GM21447 (cell line): ENCODE measurements around the gene B3GALT4.
A peak's percentile ranks its signal among the peaks of the same experiment; 100 is the strongest.

ENCODE experiments used
- ATAC-seq: cut with Tn5 transposase; IDR thresholded peaks from one replicate; pipeline ENCODE4 v1.9.1; 2021; ENCODE audit not compliant: unreplicated experiment

The B3GALT4 gene

DNA sequence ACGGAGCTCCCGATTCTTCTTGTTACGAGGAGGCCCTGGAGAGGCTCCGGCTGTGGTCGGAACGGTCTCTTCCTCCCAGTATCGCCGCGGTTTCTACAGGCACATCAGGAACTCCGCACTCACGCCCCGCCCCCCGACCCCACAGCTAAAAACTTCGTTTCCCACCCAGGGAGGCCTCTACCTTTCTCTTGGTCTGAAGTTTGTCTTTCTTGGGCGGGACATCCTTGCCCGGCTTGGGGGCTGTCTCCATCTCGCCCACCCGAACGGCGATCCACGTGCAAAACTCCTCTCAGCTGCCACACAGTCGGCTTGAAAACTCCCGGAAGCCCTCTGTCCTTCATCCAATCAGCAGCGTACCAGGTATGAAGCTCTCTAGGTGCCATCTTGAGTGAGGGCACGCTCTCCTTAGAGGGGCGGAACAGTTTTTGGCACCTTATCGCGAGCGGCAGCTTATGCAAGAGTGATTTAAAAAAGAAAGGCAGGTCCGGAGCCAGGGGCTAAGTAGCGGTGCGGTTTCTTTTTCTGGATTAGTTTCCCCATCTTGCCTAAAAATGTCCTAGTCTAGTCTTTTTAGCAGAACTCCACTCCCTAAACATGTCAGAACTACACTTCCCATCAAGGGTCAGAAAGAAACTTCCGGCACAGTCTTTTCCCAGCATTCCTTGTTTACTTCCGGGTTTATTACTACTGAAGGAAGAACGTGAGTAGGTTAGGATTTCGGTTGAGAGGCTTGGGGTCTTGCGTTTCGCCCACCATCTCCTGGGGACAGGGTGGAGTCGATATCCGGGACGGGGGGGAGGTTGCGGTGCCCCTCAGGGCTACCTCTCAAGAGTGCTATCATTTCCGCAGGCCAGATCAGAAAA, 12.2 kb downstream of the B3GALT4 start, which contains the start of the genes PFDN6 and WDR46:
Gene PFDN6 (plus strand): TSS at position 681 of the 863 bp plus-strand sequence. CDS start 256 bp downstream, outside the sequence.
Gene WDR46 (minus strand): TSS at position 319 of the 863 bp plus-strand sequence. CDS start 69 bp downstream, at position 250.
- peak; percentile 86 for ATAC-seq

DNA sequence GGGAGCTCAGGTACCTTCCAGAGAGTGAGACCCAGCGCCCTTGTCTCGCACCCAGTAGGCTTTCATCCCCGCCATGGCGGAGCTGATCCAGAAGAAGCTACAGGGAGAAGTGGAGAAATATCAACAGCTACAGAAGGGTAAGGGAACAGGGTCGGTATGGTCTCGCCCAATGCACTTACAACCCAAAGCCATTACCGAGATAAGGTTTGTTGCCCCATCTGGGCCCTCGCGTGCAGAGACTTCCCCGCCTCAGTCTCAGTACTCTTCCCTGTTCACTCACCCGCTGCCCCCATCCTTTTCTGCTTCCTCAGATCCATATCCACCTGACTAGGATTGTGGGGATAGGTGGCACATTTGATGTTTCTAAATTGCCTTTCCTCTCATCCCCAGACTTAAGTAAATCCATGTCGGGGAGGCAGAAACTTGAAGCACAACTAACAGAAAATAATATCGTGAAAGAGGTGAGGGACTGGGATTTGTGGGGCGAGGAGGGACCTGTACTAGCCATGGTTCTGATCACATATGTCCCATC, 12.9 kb downstream of the B3GALT4 start:
- ATAC-seq = no peak

DNA sequence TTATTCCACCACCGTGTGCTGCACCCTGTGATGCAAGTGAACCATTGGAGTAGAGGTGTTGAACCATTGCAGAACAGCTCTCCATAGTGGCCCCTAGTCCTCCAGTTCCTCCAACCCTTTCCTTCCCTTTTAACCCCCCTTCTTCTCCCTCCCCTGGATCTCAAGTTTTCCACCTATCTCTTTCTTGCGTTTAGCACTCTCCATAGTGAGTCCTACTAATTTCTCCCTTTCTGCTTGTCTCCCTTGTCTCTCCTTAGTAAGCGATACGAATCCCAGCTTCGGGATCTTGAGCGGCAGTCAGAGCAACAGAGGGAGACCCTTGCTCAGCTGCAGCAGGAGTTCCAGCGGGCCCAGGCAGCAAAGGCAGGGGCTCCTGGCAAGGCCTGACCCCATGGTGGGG, 13.5 kb downstream of the B3GALT4 start:
- ATAC-seq = no peak

DNA sequence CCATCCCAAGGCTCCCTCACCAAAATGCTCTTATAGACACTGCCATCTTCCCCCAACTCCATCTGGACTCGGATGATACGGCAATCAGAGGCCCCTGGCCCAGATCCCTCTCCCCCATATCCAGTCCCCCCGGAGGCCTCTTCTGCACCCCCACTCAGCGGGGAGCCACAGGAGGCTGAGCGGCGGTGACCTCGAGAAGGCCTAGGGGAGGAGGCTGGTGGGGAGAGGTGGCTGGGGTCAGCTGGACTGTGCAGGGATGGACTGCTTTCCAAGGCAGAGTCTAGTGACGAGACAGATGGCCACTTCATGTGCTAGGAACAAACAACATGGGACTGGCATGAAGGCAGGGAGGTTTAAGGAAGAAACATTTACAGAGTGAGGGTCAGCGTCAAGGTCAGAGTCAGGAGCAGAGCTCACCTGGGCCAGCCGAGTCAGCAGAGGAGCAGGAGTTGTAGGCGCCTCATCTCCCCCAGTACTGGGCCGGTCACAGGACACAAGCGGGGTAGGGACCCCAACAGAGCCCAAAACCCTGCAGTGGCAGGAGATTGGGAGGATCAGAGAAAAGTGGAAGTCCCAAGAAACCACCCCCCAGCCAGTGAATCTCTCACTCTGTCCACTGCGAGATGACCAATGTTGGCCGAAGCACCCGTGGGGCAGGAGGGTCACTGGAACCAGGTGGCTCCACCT, 16.2 kb downstream of the B3GALT4 start:
- no peak for ATAC-seq

DNA sequence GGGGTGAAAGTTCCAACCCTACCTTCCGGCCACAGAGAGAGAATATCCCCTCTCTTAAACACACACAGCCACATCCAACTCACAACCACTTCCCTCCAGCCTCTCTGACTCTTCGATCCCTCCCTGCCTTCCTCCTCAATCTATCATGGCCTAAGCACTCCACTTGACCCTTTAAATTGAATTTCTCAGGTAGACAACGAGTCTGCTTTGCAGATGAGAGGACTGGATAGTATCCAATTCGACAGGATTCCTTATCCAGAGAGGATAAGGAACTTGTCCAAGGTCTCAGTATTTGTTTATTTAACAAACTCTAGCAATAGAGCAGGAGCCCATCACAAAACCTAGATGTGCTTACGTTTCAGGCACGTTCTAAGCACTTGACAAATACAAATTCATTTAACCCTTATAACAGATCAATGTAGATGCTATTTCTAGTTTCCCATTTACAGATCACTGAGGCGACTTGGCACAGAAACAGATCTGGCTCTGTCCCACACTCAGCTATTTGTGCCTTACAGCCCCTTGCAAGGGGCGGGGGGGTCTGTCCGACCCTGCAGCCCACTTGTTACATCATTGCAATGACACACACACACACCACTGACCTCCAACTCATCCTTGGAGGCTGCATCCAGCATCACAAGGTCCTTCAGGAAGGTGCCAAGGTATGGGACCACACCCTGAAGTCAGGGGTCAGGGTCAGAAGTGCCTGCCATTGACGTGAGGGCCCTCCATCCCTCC, 17.3 kb downstream of the B3GALT4 start:
- ATAC-seq = no peak

DNA sequence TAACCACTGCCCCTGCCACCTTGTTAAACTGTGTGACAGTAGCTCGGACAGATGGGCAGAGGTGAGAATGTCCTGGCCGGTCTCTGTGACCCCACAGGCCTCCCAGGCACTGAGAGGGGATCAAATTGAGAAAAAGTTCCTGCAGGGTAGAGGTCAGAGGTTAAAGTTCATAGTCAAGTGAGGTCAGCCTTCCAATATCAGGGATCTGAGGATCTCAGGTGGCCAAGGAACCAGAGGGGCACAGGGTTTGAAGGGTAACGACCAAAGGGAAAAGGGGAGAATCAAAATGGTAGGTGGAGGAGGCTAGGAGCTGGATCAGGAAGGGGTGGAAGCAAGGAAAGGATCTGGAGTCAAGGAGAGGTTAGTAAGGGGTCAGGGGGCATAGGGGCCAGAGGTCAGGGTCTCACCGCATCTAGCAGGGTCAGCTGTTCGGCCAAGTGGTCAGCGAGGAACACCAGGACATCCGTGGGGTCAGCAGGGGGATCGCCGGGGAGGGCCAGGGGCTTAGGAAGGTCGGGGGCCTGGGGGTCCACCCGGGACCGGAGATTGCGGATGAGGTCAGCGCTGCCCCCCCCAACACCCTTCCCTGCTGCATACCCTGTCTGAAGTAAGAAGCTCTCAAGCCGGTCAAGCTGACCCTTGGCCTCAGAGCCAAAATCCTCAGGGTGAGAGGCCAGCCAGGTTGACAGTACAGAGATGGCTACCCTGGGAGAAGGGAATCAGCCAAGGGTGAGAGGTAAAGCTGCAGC, 18.9 kb downstream of the B3GALT4 start:
- no peak for ATAC-seq

DNA sequence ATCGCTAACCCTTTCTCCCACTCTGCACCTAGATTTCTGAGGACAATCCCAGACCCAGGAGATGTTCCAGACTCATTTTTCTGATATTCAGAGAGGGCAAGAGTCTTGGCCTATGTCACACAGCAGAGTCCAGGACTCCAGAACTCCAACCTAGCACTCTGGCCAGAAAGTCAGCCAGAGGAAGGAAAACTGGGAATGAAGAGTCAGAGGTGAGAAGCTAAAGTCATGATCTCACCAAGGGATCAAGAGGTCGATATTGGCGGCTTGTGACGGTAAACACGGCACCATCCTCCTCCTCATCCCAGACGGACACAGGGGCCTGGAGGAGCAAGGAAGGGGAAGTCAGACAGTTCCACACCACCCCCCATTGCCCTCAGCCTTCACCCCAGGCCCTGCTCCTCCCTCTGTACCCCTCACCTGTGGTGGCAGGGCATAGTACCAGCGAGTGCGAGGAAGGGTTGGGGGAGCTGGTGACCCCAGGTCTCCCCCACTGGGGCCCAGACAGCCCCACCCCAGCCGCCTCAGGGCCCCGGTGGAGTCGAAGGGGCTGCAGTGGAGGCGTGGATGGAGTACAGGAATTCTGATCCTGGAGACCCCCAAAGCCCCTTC, 20.0 kb downstream of the B3GALT4 start:
- ATAC-seq = no peak

DNA sequence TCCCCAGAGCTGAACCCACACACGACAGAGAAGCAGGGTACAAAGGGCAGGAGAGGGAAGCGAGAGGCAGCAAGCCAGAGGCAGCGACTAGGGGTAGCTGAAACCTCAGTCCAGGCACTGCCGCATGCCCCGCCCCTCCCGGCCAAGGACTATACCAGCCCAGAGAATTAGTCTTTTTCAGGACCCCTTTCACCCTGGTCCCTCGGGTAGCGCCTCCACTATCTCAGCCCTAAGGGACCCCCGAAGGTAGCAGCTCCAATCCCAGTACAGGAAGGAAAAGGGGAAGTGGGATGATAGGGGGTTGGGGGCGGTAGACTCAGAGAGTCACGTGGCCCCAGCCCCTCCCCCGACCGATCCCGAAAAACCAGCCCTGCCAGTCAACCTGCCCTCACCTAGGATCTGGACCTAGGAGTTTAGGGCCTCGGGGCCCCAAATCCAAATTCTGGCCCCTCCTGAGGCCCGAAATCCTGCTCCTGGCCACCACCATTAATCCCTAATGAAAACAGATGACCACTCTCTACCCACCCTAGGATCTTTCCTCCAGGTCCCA, 20.6 kb downstream of the B3GALT4 start:
- ATAC-seq = no peak

DNA sequence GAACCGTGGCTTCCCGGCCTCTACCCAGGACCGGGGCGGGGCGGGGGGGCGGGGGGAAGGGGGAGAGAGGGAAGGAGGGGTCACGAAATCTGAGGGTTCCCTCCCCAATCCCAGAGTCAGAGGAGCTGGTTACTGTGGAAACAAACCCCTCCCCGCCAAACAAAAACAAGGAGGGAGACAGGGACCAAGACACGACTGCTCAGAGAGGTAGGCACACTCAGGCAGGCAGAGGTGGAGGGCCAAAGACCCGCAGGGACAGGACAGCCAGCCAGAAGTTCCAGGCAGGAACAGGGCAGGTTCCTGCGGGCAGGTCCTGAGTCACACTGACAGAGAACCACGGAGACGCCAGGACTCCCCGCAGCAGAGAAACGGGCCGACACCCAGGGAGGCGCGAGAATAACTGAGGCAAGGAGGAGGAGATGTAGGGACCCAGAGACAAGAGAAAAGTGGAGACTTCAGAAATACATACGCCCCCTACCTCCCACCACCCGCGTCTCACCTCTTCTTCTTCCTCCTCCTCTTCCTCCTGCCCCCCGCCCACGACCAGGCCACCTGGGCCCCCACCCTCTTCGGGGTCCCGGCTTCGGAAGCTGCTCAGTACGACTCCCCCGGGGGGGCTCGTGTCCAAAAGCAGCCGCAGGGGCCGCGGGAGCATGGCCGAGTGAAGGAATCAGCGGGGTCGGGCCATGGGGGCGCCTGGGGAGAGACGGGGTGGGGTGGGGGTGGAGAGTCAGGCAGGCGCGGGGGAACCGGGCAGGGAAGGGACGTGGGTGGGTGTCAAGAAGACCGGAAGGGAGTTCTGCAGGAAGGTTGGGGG, 21.2 kb downstream of the B3GALT4 start:
- ATAC-seq = no peak

DNA sequence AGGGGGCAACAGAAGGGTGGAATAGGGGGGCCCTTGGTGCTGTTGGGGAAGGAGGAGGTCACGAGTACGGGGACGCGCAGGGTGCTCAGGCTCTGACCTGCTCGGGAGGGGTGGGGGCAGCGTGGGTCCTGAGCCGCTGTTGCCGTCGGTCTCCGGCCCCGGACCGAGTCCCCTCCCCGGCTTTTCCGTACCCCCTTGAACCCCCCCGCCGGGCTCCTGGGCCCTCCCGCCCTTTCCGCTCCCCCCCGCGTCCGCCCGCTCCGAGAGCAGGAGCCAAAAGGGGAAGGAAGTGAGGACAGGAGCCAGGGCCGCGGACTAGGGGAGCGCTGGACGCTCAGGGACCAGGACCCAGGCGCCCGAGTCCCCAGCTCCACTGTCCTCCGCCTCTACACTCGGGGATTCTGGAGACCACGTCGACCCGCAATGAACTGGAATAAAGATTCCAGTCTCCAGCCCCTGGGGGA, 21.9 kb downstream of the B3GALT4 start, which contains the start of gene RGL2:
Gene RGL2 (minus strand): TSS at position 170 of the 464 bp plus-strand sequence. CDS start 332 bp downstream, outside the sequence.
- ATAC-seq = peak; percentile 12

DNA sequence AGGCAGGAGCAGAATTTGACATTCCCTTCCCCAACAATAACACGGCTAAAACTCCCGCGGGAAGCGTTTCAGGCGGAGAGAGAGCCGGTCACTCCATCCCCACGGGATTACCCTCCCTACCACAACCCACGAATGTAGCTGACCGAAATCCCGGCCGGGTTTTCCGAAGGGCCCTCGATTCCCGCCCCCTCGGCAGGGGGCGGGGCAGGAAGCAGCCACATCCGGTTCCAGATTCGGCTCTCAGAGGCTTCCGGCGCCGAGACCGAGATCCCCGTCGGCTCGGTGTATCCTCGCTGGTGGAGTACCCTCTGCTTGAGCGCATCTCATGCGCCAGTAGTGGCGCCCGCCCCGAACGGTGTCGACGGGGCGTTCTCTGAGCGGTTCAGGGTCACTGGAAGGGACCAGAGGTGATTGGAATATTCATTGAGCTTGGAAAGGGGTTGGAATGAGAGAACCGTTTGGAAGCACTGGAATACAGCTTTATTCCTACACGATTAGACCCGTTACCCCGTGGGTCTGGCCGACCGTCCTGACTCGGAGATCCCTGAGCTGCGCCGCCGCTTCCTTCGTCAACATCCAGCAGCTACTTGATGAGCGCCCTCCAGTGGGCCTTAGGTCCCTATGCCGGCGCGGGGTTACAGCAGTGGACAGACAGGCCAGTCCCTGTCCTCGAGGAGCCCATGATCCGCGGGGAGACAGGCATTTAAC, 22.5 kb downstream of the B3GALT4 start:
- ATAC-seq = peak; percentile 69

DNA sequence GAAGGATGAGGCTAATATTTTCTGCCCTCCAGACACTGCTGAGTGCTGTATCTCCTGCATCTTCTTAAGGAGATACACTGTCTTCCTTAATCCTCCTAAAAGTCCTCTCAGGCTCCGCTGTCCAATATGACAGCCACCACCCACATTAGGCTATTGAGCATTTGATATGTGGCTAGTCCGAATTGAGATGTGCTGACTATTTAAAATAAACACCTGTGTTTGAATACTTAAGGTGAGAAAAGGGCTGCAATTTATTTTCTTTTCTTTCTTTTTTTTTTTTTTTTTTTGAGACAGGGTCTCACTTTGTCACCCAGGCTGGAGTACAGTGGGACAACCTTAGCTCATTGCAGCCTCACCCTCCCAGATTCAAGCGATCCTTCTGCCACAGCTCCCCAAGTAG, 25.0 kb downstream of the B3GALT4 start:
- no peak for ATAC-seq

DNA sequence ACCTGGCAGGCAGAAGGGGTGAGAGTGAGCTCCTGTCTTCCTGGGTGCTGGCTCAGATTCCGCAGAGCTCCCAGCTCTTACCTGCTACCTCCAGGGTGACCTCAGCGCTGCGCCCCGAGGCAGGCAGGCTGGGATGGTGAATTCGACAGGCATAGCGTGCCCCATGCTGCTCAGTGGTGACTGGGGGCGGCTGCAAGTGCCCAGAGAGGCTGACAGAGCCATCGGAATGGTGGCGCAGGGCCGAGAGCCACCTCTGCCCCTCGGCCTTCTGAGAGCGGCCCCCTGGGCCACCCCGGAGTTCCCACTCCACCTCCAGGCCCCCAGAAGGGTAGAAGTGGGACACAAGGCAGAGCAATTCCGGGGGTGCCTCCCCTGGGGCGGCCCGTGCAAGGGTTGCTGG, 27.3 kb downstream of the B3GALT4 start:
- no peak for ATAC-seq

DNA sequence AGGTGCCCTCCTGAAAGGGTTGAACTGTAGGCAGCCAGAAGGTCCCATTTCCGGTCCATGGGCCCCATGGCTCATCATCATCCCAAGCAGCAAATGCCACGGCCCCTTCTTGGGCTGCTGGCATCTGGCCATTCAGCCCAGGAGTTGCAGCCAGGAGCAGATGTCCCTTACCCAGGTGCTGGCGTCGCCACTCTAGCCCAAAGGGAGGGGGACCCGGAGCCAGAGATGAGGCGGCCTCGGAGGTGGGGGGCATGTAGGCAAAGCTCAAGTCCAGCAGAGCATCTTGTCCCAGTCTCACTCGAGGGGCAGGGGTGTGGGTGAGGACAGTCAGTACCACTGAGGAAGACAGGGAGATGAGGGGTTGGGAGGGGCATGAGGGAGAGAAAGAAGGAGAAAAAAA, 28.1 kb downstream of the B3GALT4 start:
- ATAC-seq = no peak

DNA sequence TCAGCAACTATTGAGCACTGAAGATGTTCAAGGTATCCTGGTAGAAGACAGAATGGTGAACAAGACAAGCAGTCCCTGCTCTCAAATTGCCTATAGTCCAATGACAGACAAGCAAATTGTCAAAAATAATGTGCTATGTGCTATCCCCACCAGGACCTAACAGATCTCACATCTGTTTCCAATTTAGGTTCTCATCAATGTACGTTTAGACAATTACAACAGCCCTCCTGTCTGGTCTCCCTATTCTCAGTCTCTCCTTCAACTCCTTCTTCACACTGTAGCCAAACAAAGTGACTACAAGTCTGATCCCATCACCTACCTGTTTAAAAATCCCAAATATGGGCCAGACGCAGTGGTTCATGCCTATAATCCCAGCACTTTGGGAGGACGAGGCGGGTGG, 29.4 kb downstream of the B3GALT4 start:
- no peak for ATAC-seq

DNA sequence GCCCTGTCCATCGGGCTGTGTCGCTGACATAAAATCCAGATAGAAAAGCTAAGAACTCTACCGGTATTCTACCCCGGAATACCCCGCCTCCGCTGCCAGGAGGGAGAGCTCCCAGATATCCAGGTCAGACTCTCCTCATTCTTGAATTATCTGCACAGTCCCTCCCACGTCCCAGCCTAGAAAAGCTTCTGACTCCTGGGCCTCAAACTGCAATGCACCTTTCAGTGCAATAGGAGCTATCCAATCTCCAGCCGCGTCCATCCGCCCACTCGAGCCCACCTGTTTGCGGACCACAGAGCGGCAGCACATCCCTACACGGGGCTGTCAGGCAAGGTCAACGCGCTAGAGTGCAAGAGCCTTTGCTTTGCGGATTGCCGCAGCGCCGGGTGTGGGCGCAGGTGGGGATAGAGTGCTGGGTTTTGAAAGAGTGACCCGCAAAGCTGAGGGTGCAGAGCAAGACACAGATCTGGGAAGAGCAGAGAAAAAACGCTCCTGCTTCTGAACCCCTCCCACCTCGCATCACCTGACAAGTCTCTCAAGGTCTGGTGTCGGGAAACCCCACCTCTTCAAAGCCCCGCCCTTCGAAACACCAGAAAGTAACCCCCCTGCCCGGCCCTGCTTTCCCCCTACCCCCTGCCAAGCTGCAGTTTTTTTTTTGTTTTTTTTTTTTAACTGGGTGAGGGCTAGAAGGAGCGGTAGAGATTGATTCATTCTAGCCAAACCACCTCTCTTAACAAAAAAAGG, 35.6 kb downstream of the B3GALT4 start:
- ATAC-seq = peak; percentile 37

DNA sequence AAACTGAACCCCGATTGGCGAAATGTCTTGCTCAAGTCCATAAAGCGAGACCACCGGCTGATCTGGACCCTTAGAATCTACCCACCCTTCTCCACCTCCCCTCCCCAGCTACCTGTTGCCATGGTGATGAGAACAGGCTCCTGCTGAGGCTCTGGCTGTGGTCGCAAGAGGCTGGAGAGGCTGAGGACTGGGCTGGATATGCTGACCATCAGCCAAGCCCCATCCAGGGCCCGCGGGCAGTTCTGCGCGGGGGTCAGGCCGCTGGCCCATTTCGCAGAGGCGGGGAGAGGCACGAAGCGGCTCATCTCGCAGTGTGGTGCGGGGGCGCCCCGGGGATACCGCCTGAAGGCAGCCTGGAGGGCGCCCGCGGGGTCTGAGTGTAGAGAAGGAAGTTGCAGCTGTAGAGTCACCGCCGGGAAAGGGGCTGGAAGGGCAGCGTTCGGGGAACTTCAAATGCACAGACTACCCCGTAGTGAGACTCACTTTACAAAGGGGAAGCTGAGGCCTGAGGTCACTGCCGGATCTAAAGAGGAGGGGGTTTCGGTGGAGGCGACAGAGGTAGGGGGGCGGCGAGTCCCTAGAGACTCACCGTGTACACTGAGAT, 36.3 kb downstream of the B3GALT4 start:
- peak; percentile 9 for ATAC-seq
